ENCODE measurements around the gene SLC47A2. TPM values are rescaled to one million over a fixed set of nuclear protein-coding genes. Genes with fewer than 3 reads are reported as not detected.
A peak's percentile ranks its signal among the peaks of the same experiment; 100 is the strongest.

Gene SLC47A2
- total and polyA plus RNA-seq, 2 of the 13 experiments (the other 11 are each of a cell fraction or from before 2014, with no cell fraction given) = 0.04 TPM; not detected in 1

GRCh38 chr17:19660219-19660870, 56.0 kb downstream of the SLC47A2 start (continued):
- TF ChIP-seq ZNF567 (CRISPR knock-in tag; IDR thresholded peaks at IDR 0.05; ENCODE audit: borderline replicate concordance) (no peak), RELA (CRISPR knock-in tag; IDR thresholded peaks at IDR 0.05) (no peak), RBM39 (IDR thresholded peaks at IDR 0.05; ENCODE audit: low read depth, low read length, poor library complexity, severe bottlenecking) (no peak), TBX3 (IDR thresholded peaks at IDR 0.05; ENCODE audit: borderline replicate concordance) (peak; percentile 90), SIN3A (IDR thresholded peaks at IDR 0.05; ENCODE audit: borderline replicate concordance, low read depth, low read length) (0 out of 2 replicates have a peak, but pooled peaks have one; percentile 38), HCFC1 (IDR thresholded peaks at IDR 0.05; ENCODE audit: low read depth, low read length) (no peak; the same call in 1 of the 2 replicates), ZBTB49 (CRISPR knock-in tag; IDR thresholded peaks at IDR 0.05; ENCODE audit: borderline replicate concordance) (no peak), ETV6 (CRISPR knock-in tag; conservative IDR thresholded peaks at IDR 0.05) (no peak), SSRP1 (CRISPR knock-in tag; IDR thresholded peaks at IDR 0.05) (no peak; the same call in 1 of the 2 replicates), ZNF282 (IDR thresholded peaks at IDR 0.05; ENCODE audit: partially characterized antibody) (no peak), ZSCAN30 (CRISPR knock-in tag; IDR thresholded peaks at IDR 0.05) (no peak), SRSF1 (optimal IDR thresholded peaks at IDR 0.05; ENCODE audit: low read depth, low read length) (no peak), ZNF672 (CRISPR knock-in tag; IDR thresholded peaks at IDR 0.05) (no peak), ZNF383 (CRISPR knock-in tag; IDR thresholded peaks at IDR 0.05; ENCODE audit: borderline replicate concordance) (no peak), ZFP36L2 (CRISPR knock-in tag; IDR thresholded peaks at IDR 0.05) (no peak), PHB2 (IDR thresholded peaks at IDR 0.05; ENCODE audit: partially characterized antibody) (no peak), RARG (CRISPR knock-in tag; IDR thresholded peaks at IDR 0.05; ENCODE audit: low read depth) (no peak), MED13 (CRISPR knock-in tag; IDR thresholded peaks at IDR 0.05) (0 out of 2 replicates have a peak, but pooled peaks have one; percentile 33), CBX2 (IDR thresholded peaks at IDR 0.05; ENCODE audit: low read depth, low read length) (no peak), CBX2 (CRISPR knock-in tag; IDR thresholded peaks at IDR 0.05; ENCODE audit: low read depth) (no peak), KDM6A (CRISPR knock-in tag; IDR thresholded peaks at IDR 0.05; ENCODE audit: low read depth) (peak; percentile 84), HOMEZ (CRISPR knock-in tag; IDR thresholded peaks at IDR 0.05; ENCODE audit: low read depth) (peak; percentile 31; the same call in 1 of the 2 replicates), RBM22 (optimal IDR thresholded peaks at IDR 0.05; ENCODE audit: low read length) (no peak), YEATS4 (CRISPR knock-in tag; IDR thresholded peaks at IDR 0.05; ENCODE audit: borderline replicate concordance) (peak; percentile 43), FOXM1 (CRISPR knock-in tag; IDR thresholded peaks at IDR 0.05) (no peak), ZUFSP (CRISPR knock-in tag; IDR thresholded peaks at IDR 0.05; ENCODE audit: borderline replicate concordance) (no peak), ZKSCAN5 (CRISPR knock-in tag; IDR thresholded peaks at IDR 0.05) (no peak), ZNF549 (CRISPR knock-in tag; IDR thresholded peaks at IDR 0.05) (no peak)
